Subcutaneous adipose tissue (tissue), 4 donors: ENCODE measurements around the gene PEX3. TPM values are rescaled to one million over a fixed set of nuclear protein-coding genes. Genes with fewer than 3 reads are reported as not detected.

Experiments used
- CTCF ChIP-seq: fragments of 450-650 bp; IDR thresholded peaks from one replicate; pipeline ENCODE4 v1.5.1; 2016; ENCODE audit warnings: low read depth, mild to moderate bottlenecking, control low read depth, antibody characterized with exemption, moderate library complexity
- total RNA-seq, 4 donors: library from RNA; depleted of rRNA; stranded (reverse); fragments of >200 nt; gene quantifications; one replicate each; pipeline ENCODE4 v1.1.0, GENCODE V29; 2016

PEX3 gene
- total RNA-seq, 4 donors from 2014 or later, result 7.3 to 14.3 (median 12.4) TPM

DNA sequence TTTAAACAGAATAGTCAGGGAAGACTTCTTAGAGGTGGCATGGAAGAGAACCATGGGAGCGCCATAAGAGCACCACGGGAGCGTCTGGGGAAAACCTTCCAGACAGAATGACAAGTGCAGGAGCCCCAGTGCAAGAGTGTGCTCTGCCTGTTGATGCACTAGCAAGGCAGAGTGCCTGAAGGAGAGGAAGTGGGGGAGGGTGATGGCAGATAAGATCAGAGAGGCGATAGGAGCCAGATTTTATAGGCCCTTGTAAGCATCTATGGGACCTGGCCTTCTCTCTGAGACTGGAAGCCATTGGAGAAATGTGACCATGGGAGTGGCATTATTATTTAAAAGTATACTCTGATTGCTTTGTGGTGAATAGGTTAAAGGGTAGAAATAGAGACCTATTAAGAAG is 47.8 kb downstream of the PEX3 start:
- no peak for TF ChIP-seq CTCF

- no peak for TF ChIP-seq CTCF
Observed at GRCh38 chr6:143501851-143502250, 51.2 kb downstream of the PEX3 start.

GRCh38 chr6:143504369-143504768 is 53.8 kb downstream of the PEX3 start:
- TF ChIP-seq CTCF, result no peak

DNA sequence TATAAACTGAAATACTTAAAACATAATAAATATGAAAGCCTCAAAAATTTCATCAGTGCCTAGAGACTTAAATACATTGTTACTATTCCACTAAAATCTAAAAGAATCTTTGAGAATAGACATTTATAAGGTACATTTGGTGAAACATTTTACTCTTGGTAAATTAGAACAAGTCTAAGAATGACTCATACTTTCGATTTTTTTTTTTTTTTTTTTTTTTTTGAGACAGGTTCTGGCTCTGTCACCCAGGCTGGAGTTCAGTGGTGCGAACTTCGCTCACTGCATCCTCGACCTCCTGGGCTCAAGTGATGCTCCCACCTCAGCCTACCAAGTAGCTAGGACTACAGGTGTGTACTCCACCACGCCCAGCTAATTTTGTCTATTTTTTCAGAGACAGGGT is 54.5 kb downstream of the PEX3 start:
- no peak for TF ChIP-seq CTCF

- no peak for TF ChIP-seq CTCF
Observed at GRCh38 chr6:143505537-143505936, 54.9 kb downstream of the PEX3 start.

DNA sequence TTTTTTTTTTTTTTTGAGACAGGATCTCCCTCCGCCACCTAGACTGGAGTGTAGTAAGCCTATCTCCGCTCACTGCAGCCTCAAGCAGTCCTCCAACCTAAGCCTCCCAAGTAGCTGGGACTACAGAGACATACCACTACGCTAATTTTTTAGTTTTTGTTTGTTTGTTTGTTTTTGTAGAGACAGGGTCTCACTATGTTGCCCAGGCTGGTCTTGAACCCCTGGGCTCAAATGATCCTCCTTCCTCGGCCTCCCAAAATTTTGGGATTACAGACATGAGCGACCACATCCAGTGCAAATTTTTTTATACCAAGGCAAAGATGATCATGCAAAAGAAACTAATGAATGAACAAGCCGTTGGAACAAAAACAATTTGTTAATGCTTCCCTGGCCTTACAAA is 55.6 kb downstream of the PEX3 start:
- no peak for TF ChIP-seq CTCF

DNA sequence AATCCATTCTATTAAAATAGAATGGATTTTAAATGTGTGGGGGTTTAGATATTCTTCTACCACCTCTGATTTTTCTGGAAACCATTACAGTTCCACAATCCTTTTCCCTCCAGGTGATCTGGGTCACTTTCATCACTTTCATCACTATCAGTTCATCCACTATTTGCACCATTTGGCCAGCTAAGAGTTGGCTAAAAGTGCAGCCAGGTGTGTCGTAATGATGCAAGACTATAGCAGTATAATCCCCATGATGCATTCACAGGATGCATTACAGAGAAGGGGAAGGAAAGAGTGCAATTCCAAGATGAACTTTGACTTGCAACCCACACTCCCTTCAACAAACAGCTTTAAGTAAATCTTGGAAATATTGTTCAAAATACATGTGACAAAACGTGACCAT is 56.0 kb downstream of the PEX3 start:
- TF ChIP-seq CTCF, result no peak
